Lower lobe of right lung (tissue), 2 donors: Measurements from ENCODE around the gene SYAP1. TPM values are rescaled to one million over a fixed set of nuclear protein-coding genes. Genes with fewer than 3 reads are reported as not detected.
"Not testable (repeated sequence)": the region's sequence is repeated elsewhere in the genome, so short reads cannot be mapped to it uniquely, and the experiment has no call there.

Experiments used
- ATAC-seq, 2 donors: fragments of 200-7000 bp; cut with Tn5 transposase; one replicate each; pipeline ENCODE4 v1.9.1; 2020 to 2022; ENCODE audit warnings: mild to moderate bottlenecking in 2 of 2, moderate library complexity in 2 of 2
- DNase-seq: peaks from one replicate; pipeline ENCODE4 v3.0.0-alpha.2; 2020
- H3K27ac ChIP-seq: fragments of 200-600 bp; one replicate; pipeline ENCODE4 v1.8.0; 2022
- H3K27me3 ChIP-seq: fragments of 200-600 bp; one replicate; pipeline ENCODE4 v1.8.0; 2022; ENCODE audit warnings: low read depth
- H3K36me3 ChIP-seq: fragments of 200-600 bp; one replicate; pipeline ENCODE4 v1.8.0; 2022; ENCODE audit warnings: mild to moderate bottlenecking
- H3K4me1 ChIP-seq: fragments of 200-600 bp; one replicate; pipeline ENCODE4 v1.8.0; 2022
- H3K4me3 ChIP-seq: fragments of 200-600 bp; one replicate; pipeline ENCODE4 v1.8.0; 2022; ENCODE audit warnings: mild to moderate bottlenecking
- H3K9me3 ChIP-seq: fragments of 200-600 bp; one replicate; pipeline ENCODE4 v1.8.0; 2022
- CTCF ChIP-seq: fragments of 200-600 bp; IDR thresholded peaks from one replicate; pipeline ENCODE4 v1.8.0; 2022; ENCODE audit warnings: antibody characterized with exemption, mild to moderate bottlenecking
- intact Hi-C: fragments of 100-400 bp; cut with DNase I; formaldehyde crosslinking; loops from one replicate; pipeline ENCODE4 v1.11.0; 2022
- total RNA-seq: library from RNA; stranded (reverse); fragmentation: NEBNext Ultra II Directional; extraction: Animal tissue kit (Norgen Biotek cat#: 25700); gene quantifications from one replicate; pipeline ENCODE4 v1.2.1, GENCODE V29; 2021
- donor health status: DM: no; HTN: yes; CAD: no; lungs with severe emphysema.

Gene SYAP1
- total RNA-seq, 1 donor from 2014 or later, result 21.8 TPM

- no peaks in the 10 kb centered on the region for H3K27me3 ChIP-seq
- H3K27ac ChIP-seq, result no peak overlapping the region
- intact Hi-C loops, result no loop called here
- ATAC-seq (no peak), DNase-seq (no peak)
- no peaks in the 10 kb centered on the region for H3K4me1 ChIP-seq
- H3K9me3 ChIP-seq, result no peaks in the 10 kb centered on the region
- H3K4me3 ChIP-seq, result no peak overlapping the region
- no peak for TF ChIP-seq CTCF
- peaks cover 65% of the 10 kb centered on the region for H3K36me3 ChIP-seq
These were observed 34.6 kb downstream of the SYAP1 start for GRCh38 chrX:16754019-16754418.

GRCh38 chrX:16756724-16757123 lies 37.3 kb downstream of the SYAP1 start:
- intact Hi-C loops, result no loop called here

DNA sequence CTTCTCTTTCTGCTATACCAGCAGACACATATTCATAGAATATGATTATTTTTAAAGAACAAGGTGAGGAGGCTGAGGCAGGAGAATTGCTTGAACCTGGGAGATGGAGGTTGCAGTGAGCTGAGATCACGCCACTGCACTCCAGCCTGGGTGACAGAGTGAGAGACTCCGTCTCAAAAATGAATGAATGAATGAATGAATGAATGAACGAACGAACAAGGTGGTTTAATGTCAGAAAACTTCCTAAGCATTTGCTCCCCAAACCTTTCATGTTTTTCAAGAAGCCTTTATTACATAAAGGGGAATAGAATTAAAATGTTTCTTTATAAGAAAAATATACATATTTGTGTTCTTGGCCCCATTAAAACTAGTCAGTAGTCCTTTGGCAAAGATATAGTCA lies 42.1 kb downstream of the SYAP1 start:
- ATAC-seq, intact Hi-C loops: not testable (repeated sequence)

More at GRCh38 chrX:16756724-16757123, 37.3 kb downstream of the SYAP1 start:
- ATAC-seq (no peak), DNase-seq (no peak)
- H3K36me3 ChIP-seq, result peaks cover 70% of the 10 kb centered on the region
- no peaks in the 10 kb centered on the region for H3K4me1 ChIP-seq
- no peak overlapping the region for H3K27ac ChIP-seq
- H3K4me3 ChIP-seq, result no peak overlapping the region
- no peaks in the 10 kb centered on the region for H3K27me3 ChIP-seq
- H3K9me3 ChIP-seq, result no peaks in the 10 kb centered on the region
- no peak for TF ChIP-seq CTCF

GRCh38 chrX:16762579-16762978 lies 43.2 kb downstream of the SYAP1 start:
- ATAC-seq, result no peak
- H3K4me3 ChIP-seq, result no peak overlapping the region
- H3K9me3 ChIP-seq, result no peaks in the 10 kb centered on the region
- no peaks in the 10 kb centered on the region for H3K4me1 ChIP-seq
- H3K27me3 ChIP-seq, result no peaks in the 10 kb centered on the region
- peaks cover 33% of the 10 kb centered on the region for H3K36me3 ChIP-seq
- intact Hi-C loops, result no loop called here
- TF ChIP-seq CTCF, result no peak
- no peak for DNase-seq
- H3K27ac ChIP-seq, result no peak overlapping the region

More for the DNA sequence above, 42.1 kb downstream of the SYAP1 start:
- not testable (repeated sequence) for H3K4me3 ChIP-seq, H3K4me1 ChIP-seq, H3K27me3 ChIP-seq, DNase-seq, H3K27ac ChIP-seq, H3K9me3 ChIP-seq
- peaks cover 42% of the 10 kb centered on the region for H3K36me3 ChIP-seq

GRCh38 chrX:16765594-16765993 lies 46.2 kb downstream of the SYAP1 start:
- ATAC-seq (no peak), DNase-seq (no peak)
- Histone ChIP-seq H3K9me3 (no peaks in the 10 kb centered on the region), H3K27ac (no peak overlapping the region), H3K36me3 (peaks cover 4% of the 10 kb centered on the region), H3K27me3 (no peaks in the 10 kb centered on the region), H3K4me1 (no peaks in the 10 kb centered on the region), H3K4me3 (no peak overlapping the region)
- intact Hi-C loops, result no loop called here
- TF ChIP-seq CTCF, result no peak

DNA sequence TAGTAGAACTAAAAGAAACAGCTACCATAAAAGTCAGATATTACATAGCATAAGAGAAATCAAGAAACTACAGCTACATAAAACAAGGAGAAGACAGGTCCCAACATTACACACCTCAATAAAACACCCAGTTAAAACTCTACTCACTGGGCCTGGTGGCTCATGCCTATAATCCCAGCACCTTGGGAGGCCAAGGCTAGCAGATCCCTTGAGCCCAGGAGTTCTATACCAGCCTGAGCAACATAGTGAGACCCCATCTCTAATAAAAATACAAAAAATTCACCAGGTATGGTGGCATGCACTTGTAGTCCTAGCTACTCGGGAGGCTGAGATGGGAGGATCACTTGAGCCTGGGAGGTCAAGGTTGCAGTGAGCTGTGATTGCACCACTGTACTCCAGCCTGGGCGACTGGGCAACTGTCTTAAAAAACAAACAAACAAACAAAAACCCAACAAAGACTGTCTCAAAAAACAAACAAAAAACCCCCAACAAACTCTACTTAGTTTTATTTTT lies 51.6 kb downstream of the SYAP1 start:
- intact Hi-C loops, result no loop called here
- no peak for ATAC-seq

More for the DNA sequence above, 51.6 kb downstream of the SYAP1 start:
- Histone ChIP-seq H3K27me3 (no peaks in the 10 kb centered on the region), H3K36me3 (no peaks in the 10 kb centered on the region), H3K9me3 (no peaks in the 10 kb centered on the region), H3K4me3 (no peak overlapping the region), H3K4me1 (no peaks in the 10 kb centered on the region), H3K27ac (no peak overlapping the region)
- no peak for DNase-seq
- no peak for TF ChIP-seq CTCF
